Measurements from ENCODE around the gene POU6F1.

The POU6F1 gene

DNA sequence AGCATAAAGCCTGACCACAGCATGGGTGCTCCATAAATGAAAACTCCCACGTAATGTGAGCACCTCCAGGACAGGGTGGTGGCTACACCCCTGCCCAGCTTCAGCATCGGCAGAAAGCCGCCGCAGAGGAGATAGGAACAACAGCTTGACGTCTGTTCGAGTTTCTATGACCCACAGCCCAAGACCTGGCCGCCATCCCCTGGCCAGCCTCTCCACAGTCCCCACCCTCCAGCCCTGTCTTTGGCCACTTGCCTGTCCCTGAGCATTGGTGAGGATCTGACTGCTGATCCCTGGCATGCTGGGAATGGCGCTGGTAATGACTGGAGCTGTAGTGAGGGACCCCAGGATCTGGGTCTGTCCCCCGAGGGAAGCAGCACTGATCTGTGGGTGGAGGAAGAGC, 21.3 kb downstream of the POU6F1 start:
- DNase-seq = no peak

DNA sequence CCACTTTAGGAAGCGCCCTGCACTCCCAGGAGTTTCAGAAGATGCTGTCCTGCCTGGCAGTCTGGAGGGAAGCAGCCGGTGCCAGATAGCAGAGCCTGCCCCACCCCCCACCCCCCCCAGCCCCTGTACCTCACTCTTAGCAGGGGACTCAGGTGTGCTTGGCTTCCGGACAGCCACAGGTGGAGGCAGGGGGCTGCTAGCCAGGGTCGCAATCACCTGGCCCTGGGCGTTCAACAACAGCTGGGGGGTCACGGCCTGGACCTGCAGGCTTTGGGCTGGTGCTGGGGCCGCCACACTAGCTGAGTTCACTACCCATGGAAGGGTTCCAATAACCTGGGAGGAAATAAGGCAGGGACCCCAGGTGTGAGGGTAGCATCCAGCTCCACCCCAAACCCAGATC, 22.0 kb downstream of the POU6F1 start:
- DNase-seq = no peak

DNA sequence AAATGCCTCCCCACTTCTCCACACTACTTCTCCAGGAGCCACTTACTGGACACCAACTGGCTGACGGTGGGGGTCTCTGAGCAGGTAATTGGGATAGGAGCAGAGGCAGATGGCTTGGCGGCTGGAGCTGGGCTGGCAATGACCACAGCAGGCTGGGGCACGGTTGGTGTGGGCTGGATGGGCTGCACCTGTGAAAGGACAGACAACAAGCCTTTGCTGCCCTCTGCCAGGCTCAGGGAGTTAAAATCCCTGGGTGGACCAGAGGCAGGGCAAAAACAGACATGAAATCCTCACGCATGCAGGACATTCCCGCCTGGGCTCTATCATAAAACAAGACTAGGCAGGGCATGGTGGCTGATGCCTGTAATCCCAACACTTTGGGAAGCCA, 25.6 kb downstream of the POU6F1 start:
- no peak for DNase-seq

DNA sequence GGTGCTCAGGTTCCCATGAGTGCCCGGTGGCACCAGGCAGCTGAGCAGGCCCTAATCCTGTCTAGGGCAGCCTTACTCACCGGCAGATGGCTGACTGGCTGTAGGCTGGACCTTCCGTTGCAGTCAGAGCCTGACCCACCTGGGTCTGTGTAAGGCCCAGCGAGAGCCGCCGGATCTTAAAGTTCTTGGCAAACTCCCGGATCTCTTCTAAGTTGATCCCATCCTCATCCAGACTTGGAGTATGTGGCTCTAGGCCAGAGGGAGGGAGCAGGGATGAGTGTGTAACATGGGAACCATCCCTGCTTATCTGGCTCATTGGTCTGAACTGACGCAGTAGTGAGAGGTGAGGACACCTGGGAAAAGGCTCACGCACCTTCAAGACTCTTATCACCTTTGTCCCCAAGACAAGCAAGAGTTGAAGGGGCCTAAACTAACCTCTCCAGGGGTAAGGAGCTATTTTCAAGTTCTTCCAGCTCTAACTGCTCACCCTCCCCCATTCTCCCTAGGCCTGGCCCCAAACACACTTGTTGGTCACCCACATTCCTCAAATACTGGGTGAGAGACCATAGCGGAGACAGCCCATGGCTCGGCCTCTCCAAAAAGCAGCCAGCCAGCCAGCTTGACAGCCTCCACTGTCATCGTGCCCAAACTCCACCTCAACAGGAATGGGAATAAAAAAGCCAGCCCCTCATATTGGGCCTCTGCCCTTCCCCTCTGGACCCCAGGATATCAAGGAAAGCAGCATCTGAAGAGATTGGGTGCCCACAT, 26.2 kb downstream of the POU6F1 start:
- no peak for DNase-seq

DNA sequence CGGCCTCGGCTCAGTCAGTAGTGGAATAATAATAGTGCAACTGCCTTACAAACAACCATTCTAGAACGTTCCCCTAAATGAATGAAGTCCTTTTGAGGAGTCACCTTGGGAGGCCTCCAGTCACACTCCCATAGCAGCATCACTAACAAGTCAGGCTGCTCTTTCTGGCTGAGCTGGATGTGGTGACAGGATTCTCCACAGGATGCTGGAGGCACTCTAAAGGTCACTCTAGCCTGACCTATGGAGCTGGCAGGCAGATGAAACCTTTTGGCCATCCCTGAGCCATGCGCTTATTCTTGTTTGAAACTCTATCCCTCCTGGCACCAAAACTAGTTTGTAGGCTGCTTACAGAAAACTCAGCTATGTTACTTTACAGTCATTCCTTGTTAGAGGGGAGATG, 27.0 kb downstream of the POU6F1 start:
- no peak for DNase-seq

DNA sequence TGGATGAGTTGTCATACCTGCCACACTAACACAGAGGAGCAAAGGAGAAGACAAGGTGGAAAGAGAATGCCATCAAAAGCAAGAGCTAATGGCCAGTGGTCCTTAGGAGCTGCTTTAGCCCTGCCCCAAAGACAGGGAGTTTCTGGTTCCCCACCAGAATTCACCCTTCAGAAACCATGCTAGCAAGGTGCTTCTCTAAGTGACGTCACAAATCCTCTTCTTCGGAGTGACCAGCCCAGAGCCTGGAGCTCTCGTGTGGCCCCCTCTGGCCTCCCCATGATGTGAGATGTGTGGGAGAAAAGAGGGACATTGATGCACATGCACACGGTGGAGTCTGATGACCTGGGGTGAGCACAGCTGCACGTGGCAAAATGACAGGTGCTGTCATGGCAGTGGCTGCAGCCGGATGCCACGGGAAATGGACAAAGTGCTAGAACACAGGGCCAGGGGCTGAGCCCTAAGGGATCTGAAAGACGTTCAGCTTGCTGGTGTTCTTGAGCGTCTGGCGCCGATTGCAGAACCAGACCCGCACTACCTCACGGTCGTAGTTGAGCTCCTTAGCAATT, 28.0 kb downstream of the POU6F1 start:
- DNase-seq = no peak

DNA sequence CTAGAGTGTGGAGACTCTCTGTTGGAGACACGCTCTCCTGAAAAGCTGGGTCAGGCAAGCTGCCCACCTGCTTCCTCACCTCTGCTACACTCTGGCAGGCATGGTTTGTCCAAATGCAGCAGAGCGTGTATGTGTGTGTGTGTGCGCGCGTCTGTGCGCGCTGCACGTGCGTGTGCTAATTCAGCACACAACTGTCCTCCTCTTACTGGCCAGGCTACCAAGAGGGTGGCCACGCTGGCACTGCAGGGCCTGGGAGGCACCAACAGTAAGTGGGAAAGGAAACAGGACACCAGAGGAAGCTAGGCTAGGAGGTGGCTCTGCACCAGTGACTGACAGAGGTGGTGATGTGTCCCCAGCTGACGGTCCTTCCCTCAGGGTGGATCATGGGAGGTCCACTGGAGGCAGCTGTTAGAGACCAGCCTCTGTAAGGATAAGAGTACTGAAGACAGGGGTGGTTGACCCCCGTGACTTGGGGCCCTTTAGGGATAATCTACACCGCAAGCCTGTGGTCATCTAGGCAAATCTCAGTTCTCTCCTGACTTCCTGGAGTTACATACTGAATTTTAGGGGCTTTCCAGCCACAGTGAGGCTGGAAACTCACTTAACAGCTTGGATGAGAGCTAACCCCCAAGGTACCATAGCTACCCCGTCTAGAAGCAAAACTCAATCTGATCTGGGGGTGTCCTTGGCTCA, 29.4 kb downstream of the POU6F1 start:
- DNase-seq = no peak

DNA sequence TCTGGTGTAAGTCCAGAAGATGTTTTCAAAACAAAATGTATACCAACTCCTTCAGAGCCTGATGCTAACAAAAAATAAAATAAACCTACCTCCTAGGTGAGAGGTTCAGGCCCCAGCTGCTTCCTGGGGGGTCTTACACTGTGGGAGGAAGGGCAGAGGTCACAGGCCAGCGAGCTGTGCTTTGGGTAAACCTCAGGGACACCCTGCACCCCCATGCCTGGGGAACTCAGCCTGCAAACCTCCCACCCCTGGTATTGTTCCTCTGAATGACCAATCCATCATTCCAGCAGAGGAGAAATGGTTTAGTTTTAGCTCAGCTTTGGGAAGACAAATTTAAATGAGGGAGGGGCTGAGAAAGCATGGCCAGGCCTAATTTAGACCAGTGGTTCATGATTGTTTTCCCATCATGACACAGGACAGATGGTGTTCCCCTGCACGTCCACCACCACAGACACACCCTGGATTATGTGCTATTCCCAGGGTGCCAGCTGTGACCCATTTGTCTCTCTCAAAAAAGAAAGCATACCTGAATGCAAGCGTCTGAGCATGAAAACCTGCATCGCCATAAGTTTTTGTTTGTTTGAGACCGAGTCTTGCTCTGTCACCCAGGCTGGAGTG, 30.4 kb downstream of the POU6F1 start:
- DNase-seq = no peak

DNA sequence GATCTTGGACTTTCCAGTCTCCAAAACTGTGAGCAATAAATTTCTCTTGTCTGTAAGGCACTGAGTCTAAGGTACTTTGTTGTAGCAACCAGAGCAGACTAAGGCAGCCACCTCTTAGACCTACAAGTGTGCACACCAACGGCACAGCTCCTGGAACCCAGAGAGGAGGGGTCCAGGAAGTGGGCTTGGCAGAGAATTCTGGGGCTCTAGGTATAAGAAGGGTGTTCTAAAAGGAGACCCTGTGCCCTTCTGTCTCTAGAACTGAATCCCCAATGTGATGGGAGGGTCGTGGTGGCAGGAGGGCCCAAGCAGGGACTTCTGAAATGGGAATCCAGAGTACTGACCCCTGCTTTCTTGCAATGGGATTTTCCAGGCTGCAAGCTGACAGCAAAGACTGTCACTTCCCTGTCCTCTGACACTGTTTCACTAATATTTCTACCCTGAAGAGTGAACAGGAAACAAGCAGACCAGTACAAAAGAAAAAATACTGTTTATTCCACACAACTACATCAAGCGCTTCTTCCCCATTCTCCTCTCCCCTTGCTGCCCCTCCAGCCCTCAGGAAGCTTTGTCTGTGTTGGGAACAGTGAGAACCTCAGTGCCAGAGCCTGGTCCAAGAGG, 31.3 kb downstream of the POU6F1 start:
- no peak for DNase-seq

DNA sequence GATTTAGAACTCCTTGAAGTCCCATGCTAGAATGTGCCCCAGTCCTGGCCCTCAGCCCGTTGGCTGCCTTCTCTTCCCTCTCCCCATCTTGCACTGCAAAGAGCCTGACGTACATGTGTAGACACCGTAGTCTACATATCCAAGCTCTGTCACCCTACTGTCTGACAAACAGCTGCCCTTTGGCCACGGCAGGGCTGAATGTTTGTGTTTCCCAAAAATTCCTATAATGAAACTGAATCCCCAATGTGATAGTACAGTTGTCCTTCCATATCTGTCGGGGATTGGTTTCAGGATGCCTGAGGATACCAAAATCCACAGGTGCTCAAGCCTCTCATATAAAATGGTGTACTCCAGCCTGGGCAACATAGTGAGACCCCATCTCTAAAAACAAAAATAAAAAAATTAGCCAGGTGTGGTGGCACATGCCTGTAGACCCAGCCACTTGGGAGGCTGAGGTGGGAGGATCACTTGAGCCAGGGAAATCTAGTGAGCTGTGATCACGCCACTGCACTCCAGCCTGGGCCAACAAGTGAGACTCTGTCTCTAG, 32.6 kb downstream of the POU6F1 start:
- no peak for DNase-seq

DNA sequence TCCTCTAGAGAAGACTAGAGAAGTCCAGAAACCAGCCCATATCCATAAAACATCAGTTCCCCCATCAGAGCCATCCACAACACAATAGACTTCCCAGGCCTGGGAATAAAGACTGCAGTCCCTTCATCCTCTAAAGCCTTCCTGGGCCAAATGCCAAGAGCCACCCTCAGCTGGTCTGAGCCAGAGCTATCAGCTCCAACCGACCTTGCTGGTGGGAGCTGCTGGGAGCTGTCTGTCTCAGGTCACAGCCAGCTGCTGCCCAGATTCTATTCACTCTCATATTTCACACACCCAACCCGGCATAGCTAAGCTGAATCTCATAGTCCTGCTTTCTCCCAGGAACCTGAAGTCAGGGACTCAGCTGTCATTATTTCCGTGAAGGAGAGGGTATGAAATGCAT, 34.0 kb downstream of the POU6F1 start:
- DNase-seq = no peak

DNA sequence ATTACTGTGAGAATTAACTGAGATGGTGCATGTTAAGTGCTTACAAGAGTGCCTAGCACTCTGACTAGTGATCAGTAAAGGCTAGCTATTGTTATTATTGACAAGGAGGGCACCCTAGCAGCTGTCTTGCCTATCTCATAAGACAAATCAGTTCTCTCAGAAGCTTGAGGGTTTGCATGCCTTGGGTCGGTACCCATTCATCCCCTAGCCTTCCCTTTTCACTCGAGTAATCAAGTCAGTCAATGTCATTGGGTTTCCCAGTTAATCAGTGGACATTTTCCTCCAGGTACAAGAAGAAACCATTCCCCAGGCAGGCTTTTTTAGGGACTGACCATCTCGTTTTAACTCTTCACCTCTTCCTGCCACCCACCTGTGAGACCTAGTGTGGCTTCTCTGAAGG, 34.5 kb downstream of the POU6F1 start:
- DNase-seq = no peak

DNA sequence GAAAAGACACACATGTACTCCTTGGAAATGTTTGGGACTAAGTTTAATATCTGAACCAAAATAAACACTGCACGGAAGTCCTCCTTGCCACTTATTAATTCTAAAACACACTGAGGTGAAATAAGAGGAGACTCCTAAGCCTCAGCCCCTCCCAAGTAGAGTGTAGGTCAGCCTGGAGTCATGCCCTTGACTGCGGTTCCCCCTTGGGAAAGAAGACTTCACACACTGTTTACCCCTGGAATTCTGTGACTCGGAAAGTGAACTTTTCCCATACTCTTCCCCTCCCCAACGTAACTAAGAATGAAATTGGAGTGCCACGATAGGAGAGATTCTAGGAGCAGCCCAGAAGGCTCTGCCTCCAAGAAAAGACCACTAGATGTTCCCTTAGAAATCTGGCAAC, 36.3 kb downstream of the POU6F1 start:
- DNase-seq = no peak

DNA sequence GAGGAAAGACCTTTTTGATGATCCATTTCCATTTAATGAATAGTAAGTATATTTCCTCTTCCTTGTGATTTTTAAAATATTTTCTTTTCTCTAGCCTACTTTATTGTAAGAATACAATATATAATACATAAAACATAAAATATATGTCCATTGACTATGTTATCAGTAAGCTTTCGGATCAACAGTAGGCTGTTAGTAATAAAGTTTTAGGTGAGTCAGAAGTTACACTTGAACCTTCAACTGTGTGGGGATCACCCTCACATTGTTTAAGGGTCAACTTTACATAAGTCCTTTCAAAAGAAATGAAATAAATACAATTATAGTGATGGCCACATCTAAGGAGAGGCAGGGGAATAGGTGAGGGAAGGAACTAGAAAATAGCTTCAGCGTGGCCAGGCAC, 40.0 kb downstream of the POU6F1 start:
- DNase-seq = no peak

DNA sequence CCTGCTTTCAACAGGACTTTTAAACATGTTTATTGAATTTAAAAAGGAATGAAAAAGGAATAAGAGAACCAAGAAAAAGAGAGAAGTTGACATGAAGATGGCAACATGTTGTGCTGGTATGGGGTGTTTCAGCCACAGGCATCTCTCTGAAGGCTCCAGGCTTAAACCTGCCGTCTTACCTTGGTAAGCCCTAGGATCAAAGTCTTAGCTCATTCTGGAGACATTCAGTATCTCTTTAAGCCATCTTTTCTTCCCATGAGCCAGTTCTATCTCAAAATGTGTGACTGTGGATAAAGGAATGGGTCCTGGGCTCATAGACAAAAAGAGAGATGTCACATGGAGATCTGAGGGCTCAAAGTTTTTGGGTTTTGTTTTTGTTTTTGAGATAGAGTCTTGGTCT, 43.4 kb downstream of the POU6F1 start:
- no peak for DNase-seq

DNA sequence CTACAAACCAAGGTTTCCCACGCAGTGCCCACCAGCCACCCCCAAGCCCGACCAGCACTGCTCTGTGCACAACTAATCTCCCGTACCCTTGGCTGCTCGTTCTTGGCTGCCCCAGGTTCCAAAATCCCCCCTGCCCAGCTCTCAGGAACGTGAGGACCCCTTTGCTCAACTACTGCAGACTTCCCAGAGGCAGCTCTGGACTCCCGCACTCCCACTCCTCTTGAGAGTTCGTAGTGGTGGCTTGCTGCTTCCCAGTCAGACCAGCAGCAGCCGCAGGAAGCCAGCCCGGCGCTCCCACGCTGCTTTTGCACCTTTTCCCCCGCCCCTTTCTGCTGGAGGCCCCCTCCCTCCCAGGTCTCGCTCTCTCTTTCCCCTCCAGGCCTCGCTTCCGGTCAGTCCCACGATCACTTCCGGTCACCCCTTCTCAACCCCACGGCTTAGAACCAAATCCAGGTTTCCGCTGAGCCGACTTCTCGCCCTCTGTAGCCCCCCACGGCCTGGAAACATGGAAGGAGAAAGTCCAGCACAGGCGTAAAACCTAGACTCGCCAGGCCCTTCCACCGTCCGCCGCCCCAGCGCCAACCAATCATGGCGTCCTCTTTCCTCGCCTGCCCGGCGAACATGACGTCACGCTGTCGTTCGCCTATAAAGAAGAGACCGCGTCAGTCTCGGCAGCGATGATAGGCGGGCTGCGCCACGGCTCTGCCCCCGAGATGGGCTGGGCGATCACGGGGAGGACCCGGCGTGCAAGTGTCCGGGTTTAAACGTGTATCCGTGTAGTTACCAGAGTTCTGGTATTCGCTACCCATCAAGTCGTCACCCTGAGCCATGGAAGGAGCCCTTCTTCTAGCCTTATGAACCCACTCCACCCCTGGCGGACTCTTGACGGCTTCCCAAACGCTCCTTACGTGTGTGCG, 45.1 kb downstream of the POU6F1 start, which contains the start of gene TFCP2:
TSS of gene TFCP2 (minus strand) at position 621 of the 917 bp plus-strand sequence. CDS start 713 bp downstream, outside the sequence.
- peak; percentile 78 to 87 (median 84) for DNase-seq

DNA sequence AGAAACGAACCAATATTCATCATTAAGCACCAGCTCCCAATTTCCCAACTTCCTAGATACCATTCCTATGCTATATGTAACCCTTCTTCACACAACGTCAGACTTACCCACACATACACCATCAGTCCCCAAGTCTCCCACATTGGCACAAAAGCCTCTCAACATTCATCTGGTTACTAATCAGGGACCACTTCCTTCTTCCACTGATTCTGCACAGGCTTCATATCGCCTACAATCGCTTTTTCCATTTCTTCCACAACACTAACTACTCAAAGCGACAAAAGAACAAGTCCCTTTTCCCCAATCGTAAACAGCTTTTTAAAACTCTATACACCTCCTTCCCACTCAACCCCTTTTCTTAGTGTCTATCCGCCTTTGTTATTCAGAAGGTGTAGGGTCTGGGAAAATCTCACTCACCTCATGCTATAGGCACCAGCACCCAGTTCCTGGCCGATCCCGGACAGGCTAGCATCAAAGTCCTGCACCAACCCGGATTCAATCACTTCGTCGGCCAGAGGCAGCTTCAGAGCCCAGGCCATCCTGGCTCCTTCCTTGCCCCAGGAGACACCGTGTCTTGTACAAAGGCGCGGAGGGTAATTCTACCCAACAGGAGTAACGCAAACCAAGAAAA, 45.9 kb downstream of the POU6F1 start:
- DNase-seq = no peak

DNA sequence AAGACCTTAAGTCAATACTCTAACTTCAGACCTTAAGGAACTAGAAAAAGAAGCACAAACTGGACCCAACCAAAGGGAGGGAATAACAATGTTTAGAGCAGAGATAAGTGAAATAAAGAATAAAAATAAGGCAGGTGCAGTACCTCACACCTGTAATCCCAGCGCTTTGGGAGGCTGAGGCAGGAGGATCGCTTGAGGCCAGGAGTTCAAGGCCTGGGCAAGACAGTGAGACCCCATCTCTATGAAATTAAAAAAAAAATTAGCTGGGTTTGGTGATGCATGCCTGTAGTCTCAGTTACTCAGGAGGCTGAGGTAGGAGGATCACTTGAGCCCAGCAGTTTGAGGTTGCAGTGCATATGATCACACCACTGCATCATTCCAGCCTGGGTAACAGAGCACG, 54.1 kb downstream of the POU6F1 start:
- DNase-seq = no peak

DNA sequence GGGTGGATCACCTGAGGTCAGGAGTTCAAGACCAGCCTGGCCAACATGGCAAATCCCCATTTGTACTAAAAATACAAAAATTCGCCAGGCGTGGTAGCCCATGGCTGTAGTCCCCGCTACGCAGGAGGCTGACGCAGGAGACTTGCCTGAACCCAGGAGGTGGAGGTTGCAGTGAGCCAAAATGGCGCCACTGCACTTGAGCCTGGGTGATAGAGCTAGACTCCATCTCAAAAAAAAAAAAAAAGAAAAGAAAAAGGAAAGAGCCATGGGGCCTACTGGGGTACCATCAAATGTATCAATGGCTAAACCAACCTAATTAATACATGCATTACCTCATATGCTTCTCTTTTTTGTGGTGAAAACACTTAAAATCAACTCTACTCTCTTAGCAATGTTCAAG, 55.6 kb downstream of the POU6F1 start:
- DNase-seq = no peak

DNA sequence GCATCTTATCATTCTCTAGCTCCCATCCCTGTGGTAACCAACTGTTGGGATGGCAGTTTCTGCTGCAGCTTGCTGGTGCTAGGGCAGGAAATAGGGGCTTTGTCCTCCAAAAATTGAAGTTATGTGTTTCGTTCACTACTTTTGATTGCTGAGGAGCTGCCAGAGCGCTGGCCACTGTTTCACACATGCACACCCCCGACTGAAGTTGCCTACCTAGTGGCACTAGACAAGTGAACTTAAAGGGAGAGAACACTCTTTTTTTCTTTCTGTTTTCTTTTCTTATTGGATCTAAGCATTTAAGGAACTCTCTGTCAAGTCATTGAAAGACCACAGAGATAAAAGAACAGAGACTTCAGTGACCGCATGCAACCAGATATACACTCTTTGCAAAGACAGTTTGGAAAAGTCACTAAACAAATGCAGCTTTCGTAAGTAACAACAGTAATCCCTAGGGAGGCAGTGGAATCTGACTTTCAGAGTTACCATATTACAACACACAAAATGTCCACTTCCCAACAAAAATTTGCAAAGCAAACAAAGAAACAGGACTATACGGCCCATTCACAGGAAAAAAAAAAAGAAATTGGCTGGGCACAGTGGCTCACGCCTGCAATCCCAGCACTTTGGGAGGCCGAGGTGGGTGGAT, 56.9 kb downstream of the POU6F1 start:
- no peak for DNase-seq

DNA sequence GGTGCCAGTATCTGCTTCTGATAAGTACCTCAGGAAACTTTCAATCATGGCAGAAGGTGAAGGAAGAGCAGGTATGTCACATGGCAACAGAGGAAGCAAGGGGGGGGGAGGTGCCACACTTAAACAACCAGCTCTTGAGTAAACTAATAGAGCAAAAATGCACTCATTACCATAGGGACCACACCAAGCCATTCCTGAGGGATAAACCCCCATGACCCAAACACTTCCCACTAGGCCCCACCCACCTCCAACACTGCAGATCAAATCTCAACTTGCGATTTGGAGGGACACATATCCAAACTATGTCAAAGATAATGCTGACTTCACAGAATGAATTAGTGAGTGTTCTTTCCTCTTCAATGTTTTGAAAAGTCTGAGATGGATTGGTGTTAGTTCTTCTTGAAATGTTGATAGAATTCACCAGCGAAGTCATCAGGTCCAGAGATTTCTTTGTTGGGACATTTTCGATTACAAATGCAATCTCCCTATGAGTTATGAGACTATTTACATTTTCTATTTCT, 61.6 kb downstream of the POU6F1 start:
- no peak for DNase-seq
